ENCODE data around the gene TRPC4.

- no peak for TF ChIP-seq CTCF (IDR thresholded peaks at IDR 0.05; ENCODE audit: low read depth, low read length)
- no peak for TF ChIP-seq POLR2A (IDR thresholded peaks at IDR 0.05; ENCODE audit: extremely low read depth, insufficient read length)
- no peak for TF ChIP-seq MAX (IDR thresholded peaks at IDR 0.05; ENCODE audit: low read depth, low read length)
Measured at GRCh38 chr13:37587236-37587635, 282.3 kb downstream of the TRPC4 start.
